Body of pancreas (tissue), 4 donors: ENCODE results near the gene LPIN3.

ENCODE experiments used
- POLR2A ChIP-seq, 3 donors: fragments of 450-650 bp; IDR thresholded peaks; one replicate each; pipeline ENCODE4 v1.6.1; 2016; ENCODE audit warnings: antibody characterized with exemption in 3 of 3, mild to moderate bottlenecking in 2 of 3
- TF ChIP-seq, protein P1 (sequence below), 7 experiments: fragments of 450-650 bp in 4 of 7; fragments of 200-600 bp in 3 of 7; sonication (generic) in 3 of 7; IDR thresholded peaks; one replicate each; pipeline ENCODE4 v1.5.1; 2016 to 2019; ENCODE audit warnings: antibody characterized with exemption in 7 of 7

DNA sequence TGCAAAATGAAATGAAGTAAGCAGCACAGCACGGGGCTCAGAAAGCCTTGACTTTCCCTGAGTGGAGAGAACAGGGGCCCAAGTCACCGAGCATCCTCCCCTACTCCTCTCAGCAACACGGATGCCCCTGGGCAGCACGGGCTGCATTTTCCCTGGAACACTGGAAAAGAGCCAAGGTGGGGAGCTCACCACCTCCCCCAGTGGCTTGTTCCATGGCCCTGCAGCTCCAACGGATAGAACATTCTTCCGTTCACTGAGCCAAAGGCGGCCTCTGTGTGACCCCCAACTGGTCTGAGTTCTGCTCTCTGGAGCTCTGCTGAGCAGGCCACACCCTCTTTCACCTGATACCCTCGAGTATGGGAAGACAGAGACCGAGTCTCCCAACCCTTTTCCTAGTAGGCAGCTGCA is 46.8 kb downstream of the LPIN3 start:
- TF ChIP-seq, protein P1, sequence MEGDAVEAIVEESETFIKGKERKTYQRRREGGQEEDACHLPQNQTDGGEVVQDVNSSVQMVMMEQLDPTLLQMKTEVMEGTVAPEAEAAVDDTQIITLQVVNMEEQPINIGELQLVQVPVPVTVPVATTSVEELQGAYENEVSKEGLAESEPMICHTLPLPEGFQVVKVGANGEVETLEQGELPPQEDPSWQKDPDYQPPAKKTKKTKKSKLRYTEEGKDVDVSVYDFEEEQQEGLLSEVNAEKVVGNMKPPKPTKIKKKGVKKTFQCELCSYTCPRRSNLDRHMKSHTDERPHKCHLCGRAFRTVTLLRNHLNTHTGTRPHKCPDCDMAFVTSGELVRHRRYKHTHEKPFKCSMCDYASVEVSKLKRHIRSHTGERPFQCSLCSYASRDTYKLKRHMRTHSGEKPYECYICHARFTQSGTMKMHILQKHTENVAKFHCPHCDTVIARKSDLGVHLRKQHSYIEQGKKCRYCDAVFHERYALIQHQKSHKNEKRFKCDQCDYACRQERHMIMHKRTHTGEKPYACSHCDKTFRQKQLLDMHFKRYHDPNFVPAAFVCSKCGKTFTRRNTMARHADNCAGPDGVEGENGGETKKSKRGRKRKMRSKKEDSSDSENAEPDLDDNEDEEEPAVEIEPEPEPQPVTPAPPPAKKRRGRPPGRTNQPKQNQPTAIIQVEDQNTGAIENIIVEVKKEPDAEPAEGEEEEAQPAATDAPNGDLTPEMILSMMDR (IDR thresholded peaks at IDR 0.05), result no peak
- no peak for TF ChIP-seq POLR2A (IDR thresholded peaks at IDR 0.05)
